Neural progenitor cell (in vitro differentiated cells): ENCODE results near the gene ULK4. TPM values are rescaled to one million over a fixed set of nuclear protein-coding genes. Genes with fewer than 3 reads are reported as not detected.

ENCODE experiments used
- DNase-seq: peaks from one replicate; pipeline ENCODE4 v3.0.0-alpha.2; 2016; ENCODE audit warnings: low spot score
- H2AFZ ChIP-seq: fragments of 200-600 bp; sonication (generic); replicated peaks from 2 replicates; pipeline ENCODE4 v1.6.1; 2016; ENCODE audit warnings: antibody characterized with exemption
- H3F3A ChIP-seq: fragments of 200-600 bp; sonication (generic); 2 replicates; pipeline ENCODE4 v1.6.1; 2016; ENCODE audit warnings: antibody characterized with exemption, low read depth
- H3K27ac ChIP-seq: fragments of 200-600 bp; sonication (generic); 2 replicates; pipeline ENCODE4 v1.5.1; 2016; ENCODE audit warnings: mild to moderate bottlenecking
- H3K27me3 ChIP-seq: fragments of 200-600 bp; sonication (generic); 2 replicates; pipeline ENCODE4 v1.6.1; 2016; ENCODE audit warnings: mild to moderate bottlenecking, moderate library complexity
- H3K36me3 ChIP-seq: fragments of 200-600 bp; sonication (generic); 2 replicates; pipeline ENCODE4 v1.5.1; 2016
- H3K4me1 ChIP-seq: fragments of 200-600 bp; sonication (generic); 2 replicates; pipeline ENCODE4 v1.6.1; 2016; ENCODE audit warnings: mixed run types
- H3K4me2 ChIP-seq: fragments of 200-600 bp; sonication (generic); 2 replicates; pipeline ENCODE4 v1.6.1; 2016
- H3K4me3 ChIP-seq: fragments of 200-600 bp; sonication (generic); 2 replicates; pipeline ENCODE4 v1.5.1; 2016
- H3K79me2 ChIP-seq: fragments of 200-600 bp; sonication (generic); 2 replicates; pipeline ENCODE4 v1.6.1; 2016; ENCODE audit warnings: low read depth
- H3K9ac ChIP-seq: fragments of 200-600 bp; sonication (generic); 2 replicates; pipeline ENCODE4 v1.6.1; 2016
- H3K9me3 ChIP-seq: fragments of 200-600 bp; sonication (generic); 2 replicates; pipeline ENCODE4 v1.5.1; 2016; ENCODE audit warnings: low read depth
- H4K20me1 ChIP-seq: fragments of 200-600 bp; sonication (generic); 2 replicates; pipeline ENCODE4 v1.6.1; 2016; ENCODE audit warnings: low read depth
- H3K27ac Mint-ChIP-seq: 3 replicates; pipeline ENCODE4 v1.8.0; 2021; ENCODE audit warnings: mixed read lengths
- H3K27me3 Mint-ChIP-seq: 2 replicates; pipeline ENCODE4 v1.8.0; 2022; ENCODE audit warnings: low read depth, mild to moderate bottlenecking, inconsistent platforms, moderate library complexity, mixed read lengths; ENCODE audit not compliant: insufficient read depth
- H3K36me3 Mint-ChIP-seq: 3 replicates; pipeline ENCODE4 v1.8.0; 2021; ENCODE audit warnings: mixed read lengths
- H3K4me1 Mint-ChIP-seq: 3 replicates; pipeline ENCODE4 v1.8.0; 2021; ENCODE audit warnings: mixed read lengths
- H3K4me3 Mint-ChIP-seq: 3 replicates; pipeline ENCODE4 v1.8.0; 2021; ENCODE audit warnings: mild to moderate bottlenecking, moderate library complexity, mixed read lengths
- H3K9me3 Mint-ChIP-seq: 3 replicates; pipeline ENCODE4 v1.8.0; 2020; ENCODE audit warnings: mixed read lengths
- CTCF ChIP-seq: fragments of 200-600 bp; sonication (generic); IDR thresholded peaks from 2 replicates; pipeline ENCODE4 v1.5.1; 2017; ENCODE audit warnings: antibody characterized with exemption, mild to moderate bottlenecking
- EZH2 ChIP-seq: fragments of 200-600 bp; sonication (generic); IDR thresholded peaks from 2 replicates; pipeline ENCODE4 v1.6.1; 2017; ENCODE audit warnings: antibody characterized with exemption, mild to moderate bottlenecking, moderate library complexity
- EZH2phosphoT487 ChIP-seq: fragments of 200-600 bp; sonication (generic); IDR thresholded peaks from 2 replicates; pipeline ENCODE4 v1.6.1; 2017; ENCODE audit warnings: antibody characterized with exemption
- total RNA-seq: library from RNA; depleted of rRNA; stranded (reverse); fragments of >200 nt; gene quantifications from 2 replicates; pipeline ENCODE4 v1.2.3, GENCODE V29; 2015; ENCODE audit warnings: low replicate concordance

The ULK4 gene
- total RNA-seq, 1 donor from 2014 or later, result 33.0 TPM

- peaks cover 17% of the 10 kb centered on the region for H3K4me1 Mint-ChIP-seq
- Histone ChIP-seq H3K79me2 (peaks cover 100% of the 10 kb centered on the region), H3K27ac (no peak overlapping the region), H3K9me3 (no peaks in the 10 kb centered on the region), H3K27me3 (no peaks in the 10 kb centered on the region), H3K36me3 (no peaks in the 10 kb centered on the region), H3K9ac (no peak overlapping the region), H3F3A (peaks cover 13% of the 10 kb centered on the region), H3K4me1 (peaks cover 68% of the 10 kb centered on the region), H3K4me2 (peak overlapping the region; percentile 23), H4K20me1 (peaks cover 100% of the 10 kb centered on the region), H3K4me3 (peak overlapping the region; percentile 3), H2AFZ (no peak overlapping the region)
- no peaks in the 10 kb centered on the region for H3K27me3 Mint-ChIP-seq
- H3K4me3 Mint-ChIP-seq, result no peak overlapping the region
- no peak for TF ChIP-seq EZH2phosphoT487
- no peak for TF ChIP-seq EZH2
- no peak for TF ChIP-seq CTCF
- no peak for DNase-seq
- H3K9me3 Mint-ChIP-seq, result peaks cover 36% of the 10 kb centered on the region
- H3K27ac Mint-ChIP-seq, result no peak overlapping the region
- peaks cover 52% of the 10 kb centered on the region for H3K36me3 Mint-ChIP-seq
These were observed 756.3 kb downstream of the ULK4 start for GRCh38 chr3:41205591-41205990.

GRCh38 chr3:41204369-41204768 lies 757.5 kb downstream of the ULK4 start:
- Histone ChIP-seq H3K79me2 (peaks cover 100% of the 10 kb centered on the region), H3K4me2 (peak overlapping the region; percentile 92), H3K9me3 (no peaks in the 10 kb centered on the region), H3K27me3 (no peaks in the 10 kb centered on the region), H4K20me1 (peaks cover 95% of the 10 kb centered on the region), H3K4me1 (peaks cover 68% of the 10 kb centered on the region), H3K27ac (no peak overlapping the region), H3K4me3 (no peak overlapping the region), H3K36me3 (no peaks in the 10 kb centered on the region), H3K9ac (no peak overlapping the region), H2AFZ (no peak overlapping the region), H3F3A (peaks cover 19% of the 10 kb centered on the region)
- Mint-ChIP-seq H3K9me3 (peaks cover 32% of the 10 kb centered on the region), H3K4me1 (peaks cover 17% of the 10 kb centered on the region), H3K27me3 (no peaks in the 10 kb centered on the region), H3K4me3 (no peak overlapping the region), H3K27ac (no peak overlapping the region), H3K36me3 (peaks cover 48% of the 10 kb centered on the region)
- TF ChIP-seq EZH2 (no peak), EZH2phosphoT487 (no peak), CTCF (no peak)
- DNase-seq, result no peak

- peaks cover 80% of the 10 kb centered on the region for H4K20me1 ChIP-seq
- peak; percentile 32 for DNase-seq
- no peak overlapping the region for H3K9ac ChIP-seq
- H3K36me3 ChIP-seq, result no peaks in the 10 kb centered on the region
- Mint-ChIP-seq H3K4me3 (peak overlapping the region; percentile 98), H3K9me3 (peaks cover 20% of the 10 kb centered on the region), H3K36me3 (peaks cover 34% of the 10 kb centered on the region), H3K27ac (no peak overlapping the region), H3K4me1 (peaks cover 24% of the 10 kb centered on the region), H3K27me3 (no peaks in the 10 kb centered on the region)
- peak overlapping the region; percentile 100 for H3K4me3 ChIP-seq
- peak overlapping the region; percentile 92 for H3K4me2 ChIP-seq
- H3F3A ChIP-seq, result peaks cover 19% of the 10 kb centered on the region
- no peak overlapping the region for H2AFZ ChIP-seq
- TF ChIP-seq EZH2phosphoT487 (no peak), CTCF (peak; percentile 49)
- H3K9me3 ChIP-seq, result no peaks in the 10 kb centered on the region
- no peak overlapping the region for H3K27ac ChIP-seq
- H3K27me3 ChIP-seq, result no peaks in the 10 kb centered on the region
- H3K4me1 ChIP-seq, result peaks cover 73% of the 10 kb centered on the region
- peaks cover 93% of the 10 kb centered on the region for H3K79me2 ChIP-seq
These were observed 759.0 kb downstream of the ULK4 start for GRCh38 chr3:41202834-41203345.
